ENCODE data around the gene PCNX2.

The PCNX2 gene, protein sequence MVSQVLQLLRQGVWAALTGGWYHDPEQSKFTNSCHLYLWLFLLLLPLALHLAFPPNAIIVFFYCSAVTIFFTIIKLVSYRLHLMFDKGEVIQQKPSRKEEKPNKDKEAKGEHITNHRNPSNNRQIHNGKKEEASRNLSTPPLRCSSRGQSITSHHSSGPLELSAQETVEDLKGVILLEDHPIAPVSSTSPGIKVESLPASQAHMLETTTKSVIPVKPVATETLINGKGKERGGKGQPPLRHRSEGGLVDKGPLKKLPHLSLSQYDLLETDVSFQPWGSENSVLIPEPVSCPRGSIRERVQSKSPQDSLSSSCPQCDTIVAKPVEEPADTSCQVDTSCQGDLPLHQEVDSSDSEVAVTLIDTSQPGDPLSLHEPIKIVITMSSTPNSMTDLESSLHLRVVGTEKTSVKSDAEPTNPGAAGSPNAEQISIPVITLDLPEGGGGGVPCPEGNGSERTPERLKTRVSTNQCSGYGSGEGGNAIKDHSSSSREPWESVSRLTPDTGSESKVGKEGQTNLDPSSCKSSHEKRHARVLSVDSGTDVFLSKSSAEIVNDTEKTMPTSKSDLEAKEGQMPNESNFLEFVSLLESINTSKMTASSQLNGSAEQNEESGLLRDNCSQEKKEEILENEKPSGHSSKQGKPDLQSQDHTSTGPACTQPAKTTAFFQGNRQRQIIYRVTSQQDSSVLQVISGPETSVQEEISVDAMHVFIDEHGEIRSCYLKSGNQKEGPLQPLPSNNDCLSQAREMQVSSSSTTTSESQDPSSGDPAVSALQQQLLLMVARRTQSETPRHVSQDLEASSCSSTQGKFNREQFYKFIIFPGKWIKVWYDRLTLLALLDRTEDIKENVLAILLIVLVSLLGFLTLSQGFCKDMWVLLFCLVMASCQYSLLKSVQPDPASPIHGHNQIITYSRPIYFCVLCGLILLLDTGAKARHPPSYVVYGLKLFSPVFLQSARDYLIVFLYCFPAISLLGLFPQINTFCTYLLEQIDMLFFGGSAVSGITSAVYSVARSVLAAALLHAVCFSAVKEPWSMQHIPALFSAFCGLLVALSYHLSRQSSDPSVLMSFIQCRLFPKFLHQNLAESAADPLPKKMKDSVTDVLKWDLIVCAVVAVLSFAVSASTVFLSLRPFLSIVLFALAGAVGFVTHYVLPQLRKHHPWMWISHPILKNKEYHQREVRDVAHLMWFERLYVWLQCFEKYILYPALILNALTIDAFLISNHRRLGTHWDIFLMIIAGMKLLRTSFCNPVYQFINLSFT (N-terminal part only)

DNA sequence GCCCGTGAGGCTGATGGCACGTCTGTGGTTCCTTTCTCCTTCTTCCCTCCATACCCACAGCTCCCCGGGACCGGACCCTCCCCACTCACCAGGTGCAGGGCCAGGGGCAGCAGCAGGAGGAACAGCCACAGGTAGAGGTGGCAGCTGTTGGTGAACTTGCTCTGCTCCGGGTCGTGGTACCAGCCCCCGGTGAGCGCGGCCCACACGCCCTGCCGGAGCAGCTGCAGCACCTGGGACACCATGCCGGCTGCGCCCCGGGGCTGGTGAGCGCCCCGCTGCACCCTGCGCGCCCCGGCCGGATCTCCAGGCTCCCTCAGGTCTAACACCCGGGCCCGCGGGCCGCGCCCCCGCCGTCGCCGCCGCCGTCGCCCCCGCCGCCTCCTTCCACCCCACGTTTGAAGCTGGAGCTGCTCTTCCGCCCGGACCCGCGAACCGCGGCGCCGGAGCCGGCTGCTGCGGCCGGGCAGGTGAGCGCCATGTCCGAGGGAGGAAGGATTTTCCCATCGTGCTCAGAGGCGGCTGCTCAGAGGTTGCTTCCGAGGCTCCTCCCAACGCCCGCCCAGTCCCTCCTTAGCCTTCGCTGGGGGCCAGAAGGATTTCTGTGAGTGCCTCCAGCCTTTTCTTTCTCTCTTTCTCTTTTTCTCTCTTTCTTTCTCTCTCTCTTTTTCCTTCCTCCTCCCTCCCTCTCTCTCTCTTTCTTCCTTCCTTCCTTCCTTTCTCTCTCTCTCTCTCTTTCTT is at the start of gene PCNX2:
TSS of gene PCNX2 (minus strand) at position 489 of the 738 bp plus-strand sequence. CDS start at position 242, 247 bp downstream.
- peak; percentile 50 for DNase-seq

DNA sequence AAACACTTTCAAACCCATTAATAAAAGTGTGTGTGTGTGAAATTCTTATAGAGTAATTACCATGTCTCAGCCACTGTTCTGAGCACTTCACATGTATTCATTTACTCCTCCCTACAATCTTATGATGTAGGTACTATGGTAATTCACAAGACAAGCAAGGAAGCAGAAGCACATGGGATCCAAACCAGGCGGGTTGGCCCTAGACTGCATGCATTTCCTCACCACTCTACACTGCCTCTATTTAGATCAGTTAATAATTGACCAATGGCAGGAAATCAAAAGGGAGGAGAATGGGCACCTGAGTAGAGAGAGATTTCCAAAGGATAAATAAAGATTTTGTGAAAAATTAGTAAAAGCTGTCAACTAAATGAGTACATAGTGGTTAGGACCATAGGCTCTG is 47.7 kb upstream of the PCNX2 start:
- DNase-seq = no peak

DNA sequence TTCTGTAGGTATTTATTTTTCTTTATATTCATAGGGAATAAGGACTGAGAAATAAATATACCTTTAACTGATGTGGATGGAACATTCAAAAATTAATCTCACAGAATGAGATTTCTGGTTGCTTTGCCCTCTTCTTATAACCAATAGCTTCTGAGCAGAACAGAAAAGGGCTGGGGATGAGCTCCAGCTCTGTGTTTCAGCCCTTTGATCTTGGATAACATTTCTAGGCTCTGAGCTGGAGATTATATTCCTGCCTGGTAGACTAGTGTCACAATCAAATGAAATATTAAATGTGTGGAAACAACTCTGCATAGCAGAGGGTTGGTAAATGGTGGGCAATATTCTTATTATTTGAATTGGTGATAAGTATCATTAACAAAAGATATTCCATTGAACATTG is 46.6 kb upstream of the PCNX2 start:
- DNase-seq = no peak

DNA sequence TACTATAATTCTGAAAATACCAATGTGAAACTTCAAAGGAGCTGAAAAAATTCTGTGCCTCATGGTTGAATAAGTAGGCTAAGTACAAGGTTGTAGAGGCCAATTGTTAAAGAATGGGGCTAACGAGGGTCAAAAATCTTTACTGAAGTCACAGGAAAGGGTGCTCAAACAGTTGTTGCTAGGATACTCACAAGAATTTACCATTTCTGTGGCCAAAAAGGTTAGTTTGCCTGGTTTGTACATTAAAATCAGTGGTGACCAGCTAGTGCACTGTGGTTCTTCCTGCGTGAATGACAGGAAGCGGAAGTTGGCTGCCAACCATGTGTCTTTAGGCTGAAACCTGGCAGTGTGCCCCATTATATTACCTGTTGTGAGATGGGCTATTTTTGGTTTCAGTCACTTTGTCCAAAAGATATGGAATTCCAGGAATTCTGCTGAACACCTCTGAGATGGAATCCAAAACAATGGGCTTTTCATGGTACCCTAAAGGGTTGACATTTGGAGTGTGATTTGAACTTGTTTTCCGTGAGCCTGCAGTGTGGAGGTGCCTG is 45.5 kb upstream of the PCNX2 start:
- DNase-seq = no peak

DNA sequence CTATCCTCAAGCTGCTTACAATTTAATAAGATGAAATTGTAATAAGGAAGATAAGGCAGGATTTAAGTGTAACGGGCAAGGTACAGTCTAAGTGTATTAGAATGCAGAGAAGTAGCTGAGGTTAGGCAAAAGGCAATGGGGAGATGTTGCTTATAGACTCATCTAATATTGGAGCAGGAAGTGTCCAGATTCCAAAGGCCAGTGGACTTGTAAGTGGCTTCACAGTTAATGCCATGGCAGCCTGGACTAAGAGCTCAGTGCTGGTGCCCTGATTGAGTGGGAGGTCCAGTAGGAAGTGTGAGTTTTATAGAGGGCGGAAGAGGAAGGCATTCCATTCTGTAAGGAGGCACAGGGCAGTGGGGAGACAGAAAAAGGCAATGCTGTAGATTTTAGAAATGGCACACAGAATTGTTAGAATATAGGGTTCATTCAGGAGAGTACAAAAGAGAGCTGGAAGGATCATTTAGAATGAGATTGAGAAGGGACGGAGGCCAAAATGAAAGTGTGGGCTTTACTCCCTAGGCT is 44.6 kb upstream of the PCNX2 start:
- DNase-seq = no peak

DNA sequence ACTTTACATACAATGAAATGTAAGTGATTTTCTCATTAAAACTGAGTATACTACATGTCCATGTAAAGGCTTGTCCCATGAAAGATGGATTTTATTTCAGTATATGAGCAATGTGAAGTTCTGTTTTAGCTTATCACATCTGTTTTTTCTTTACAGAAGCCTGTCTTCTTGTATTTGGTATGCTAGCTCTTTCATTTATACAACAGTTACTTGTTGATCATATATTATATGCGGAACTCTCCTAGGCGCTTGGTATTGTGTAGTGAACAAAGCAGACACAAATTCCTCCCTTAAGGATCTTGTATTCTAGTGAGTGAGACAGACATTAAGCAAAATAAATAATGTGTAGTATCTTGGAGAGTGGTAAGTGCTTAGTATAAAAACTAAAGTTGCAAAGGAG is 42.6 kb upstream of the PCNX2 start:
- no peak for DNase-seq

DNA sequence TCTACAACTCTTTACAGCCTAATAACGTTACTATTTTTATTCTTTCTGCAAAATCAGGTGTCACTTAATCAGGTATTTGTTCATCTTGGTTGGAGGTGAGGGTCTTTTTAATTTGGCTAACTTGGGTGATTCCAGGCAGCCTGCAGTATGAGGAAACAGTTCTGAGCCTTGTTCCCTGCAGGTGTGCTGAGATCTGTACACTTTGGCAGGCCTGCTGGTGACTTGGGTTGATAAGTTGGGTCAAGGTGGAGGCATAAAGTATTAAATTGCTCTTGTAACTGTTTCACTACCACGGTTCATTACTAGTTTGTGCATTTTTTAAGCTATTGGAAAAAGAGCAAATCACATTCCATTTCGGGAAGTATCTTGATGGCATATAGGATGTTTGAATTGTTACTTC is 42.0 kb upstream of the PCNX2 start:
- DNase-seq = no peak

DNA sequence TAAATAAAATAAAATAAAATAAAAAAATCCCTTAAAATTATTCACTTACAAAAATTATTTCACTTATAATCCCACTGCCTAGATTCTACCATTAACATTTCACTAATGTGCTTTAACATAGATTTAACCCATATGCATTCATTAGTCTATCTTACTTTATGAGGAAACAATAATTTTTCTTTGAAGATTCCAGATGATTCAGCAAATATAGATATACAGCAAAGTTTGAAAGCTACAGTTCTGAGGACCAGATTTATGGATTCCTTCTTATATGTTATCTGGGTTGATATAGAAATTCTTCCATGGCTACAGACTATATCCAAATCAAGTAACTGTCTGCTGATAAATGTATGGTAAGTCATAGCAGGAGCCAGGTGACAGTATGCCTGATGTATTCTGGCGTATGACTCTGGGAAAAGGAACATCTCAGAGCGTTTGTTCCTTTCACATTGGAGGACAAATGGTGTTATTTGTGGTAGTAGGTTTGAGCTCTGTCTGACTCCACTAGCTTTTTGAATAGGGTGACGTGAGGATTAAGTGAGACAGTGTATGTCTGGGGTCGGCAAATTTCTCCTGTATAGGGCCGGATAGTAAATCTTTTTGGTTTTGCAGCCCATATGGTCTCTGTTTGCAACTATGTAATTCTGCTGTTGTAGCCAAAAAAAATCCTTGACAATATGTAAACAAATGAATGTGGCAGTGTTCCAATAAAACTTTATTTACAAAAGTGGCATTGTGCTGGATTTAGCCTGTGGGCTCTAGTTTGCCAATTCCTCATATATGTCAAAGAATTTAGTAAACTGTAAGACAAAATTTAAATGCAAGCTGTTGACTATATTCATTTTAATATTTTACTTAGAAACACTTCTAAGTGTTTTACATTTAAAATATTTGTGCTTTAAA is 41.3 kb upstream of the PCNX2 start:
- DNase-seq = no peak

DNA sequence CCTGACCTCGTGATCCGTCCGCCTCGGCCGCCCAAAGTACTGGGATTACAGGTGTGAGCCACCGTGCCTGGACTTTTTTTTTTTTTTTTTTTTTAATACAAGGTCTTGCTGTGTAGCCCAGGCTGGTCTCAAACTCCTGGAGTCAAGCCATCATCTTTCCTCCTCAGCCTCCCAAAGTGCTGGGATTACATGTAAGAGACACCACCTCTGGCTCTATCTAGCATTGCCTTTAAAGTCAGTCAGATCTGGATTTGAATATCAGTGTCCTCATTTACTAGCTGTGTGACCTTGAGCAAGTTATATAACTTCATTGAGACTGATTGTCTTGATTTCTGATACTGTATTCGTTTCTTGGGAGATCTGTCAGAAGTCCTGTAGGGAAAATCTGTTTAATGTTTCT is 38.6 kb upstream of the PCNX2 start:
- DNase-seq = no peak

DNA sequence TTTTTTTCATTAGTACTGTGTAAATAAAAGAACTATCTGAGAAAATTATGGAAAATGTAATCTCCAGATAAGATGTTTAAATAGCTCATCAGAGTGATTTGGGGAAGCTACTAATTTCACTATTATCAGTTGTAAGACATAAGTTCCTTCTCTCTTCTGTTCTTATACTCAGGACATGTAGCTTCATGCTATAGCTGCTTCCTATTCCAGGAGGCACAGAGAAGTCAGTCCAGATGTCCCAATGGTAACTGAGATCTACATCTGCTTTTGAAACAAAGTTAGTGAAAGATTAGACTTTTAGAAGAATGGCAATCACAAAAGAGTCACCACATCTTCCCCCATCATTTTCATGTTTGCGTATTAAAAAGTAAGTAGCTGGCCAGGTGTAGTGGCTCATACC is 37.6 kb upstream of the PCNX2 start:
- no peak for DNase-seq

DNA sequence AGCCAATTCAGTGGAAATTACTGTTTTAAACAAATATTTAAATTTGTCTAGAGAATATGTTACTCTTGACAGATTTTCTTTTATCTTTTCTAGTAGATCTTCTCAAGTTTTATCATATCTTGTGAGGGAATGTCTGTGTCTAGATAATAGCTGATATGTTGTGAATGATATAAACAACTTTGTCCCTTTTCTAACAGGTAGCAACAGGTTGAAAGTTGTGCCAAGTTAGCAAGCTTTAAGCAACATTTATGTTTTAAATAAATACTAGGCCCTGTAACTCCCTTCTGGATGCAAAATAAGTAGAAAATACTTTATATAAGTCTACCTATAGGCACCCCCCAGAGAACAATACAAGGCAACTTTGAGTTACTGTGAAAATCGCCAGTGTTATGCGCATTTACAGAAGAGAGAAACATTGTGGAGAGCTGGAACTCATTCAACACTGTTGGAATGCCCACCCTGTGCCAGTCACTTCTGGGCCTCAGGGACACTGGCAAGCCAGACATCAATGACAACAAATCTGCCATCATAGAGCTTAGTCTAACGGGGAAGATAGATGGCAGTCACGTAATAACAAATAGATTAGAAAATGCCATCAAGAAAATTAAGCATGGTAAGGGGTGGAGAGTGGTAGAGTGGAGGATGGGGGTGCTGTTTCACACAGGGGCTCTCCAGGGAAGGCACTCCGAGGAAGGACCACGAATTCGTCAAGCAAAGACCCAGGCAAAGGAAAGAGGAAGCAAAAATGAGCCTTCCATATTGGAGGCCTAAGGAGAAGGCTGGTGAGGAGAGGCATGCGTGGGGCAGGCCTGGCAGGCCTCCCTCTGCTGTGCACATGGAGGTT is 36.4 kb upstream of the PCNX2 start:
- no peak for DNase-seq

DNA sequence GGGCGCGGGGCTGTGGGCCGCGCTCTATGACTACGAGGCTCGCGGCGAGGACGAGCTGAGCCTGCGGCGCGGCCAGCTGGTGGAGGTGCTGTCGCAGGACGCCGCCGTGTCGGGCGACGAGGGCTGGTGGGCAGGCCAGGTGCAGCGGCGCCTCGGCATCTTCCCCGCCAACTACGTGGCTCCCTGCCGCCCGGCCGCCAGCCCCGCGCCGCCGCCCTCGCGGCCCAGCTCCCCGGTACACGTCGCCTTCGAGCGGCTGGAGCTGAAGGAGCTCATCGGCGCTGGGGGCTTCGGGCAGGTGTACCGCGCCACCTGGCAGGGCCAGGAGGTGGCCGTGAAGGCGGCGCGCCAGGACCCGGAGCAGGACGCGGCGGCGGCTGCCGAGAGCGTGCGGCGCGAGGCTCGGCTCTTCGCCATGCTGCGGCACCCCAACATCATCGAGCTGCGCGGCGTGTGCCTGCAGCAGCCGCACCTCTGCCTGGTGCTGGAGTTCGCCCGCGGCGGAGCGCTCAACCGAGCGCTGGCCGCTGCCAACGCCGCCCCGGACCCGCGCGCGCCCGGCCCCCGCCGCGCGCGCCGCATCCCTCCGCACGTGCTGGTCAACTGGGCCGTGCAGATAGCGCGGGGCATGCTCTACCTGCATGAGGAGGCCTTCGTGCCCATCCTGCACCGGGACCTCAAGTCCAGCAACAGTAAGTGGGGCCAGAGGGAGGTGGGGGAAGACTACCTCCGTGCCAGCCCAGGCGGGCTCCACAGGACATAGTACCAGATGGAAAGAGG is 32.8 kb upstream of the PCNX2 start:
- DNase-seq = peak; percentile 22

DNA sequence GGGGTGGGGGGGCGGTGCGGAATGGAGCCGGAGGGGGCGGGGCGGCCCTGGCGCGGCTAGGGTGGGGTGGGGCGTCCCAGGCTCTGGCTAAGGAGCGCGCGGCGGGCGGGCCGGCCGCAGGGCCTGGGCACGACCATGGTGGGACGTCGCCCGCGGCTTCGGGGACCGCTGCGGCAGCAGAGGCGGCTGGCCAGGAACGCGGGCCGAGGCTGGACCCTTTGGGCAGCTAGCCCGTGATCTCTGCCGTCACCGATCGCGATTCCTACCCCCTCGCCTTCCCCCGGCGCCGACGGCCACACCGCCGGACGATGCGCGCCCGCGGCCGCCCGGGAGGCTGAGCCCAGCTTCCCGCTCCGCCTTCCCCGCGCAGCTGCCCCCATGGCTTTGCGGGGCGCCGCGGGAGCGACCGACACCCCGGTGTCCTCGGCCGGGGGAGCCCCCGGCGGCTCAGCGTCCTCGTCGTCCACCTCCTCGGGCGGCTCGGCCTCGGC is 32.2 kb upstream of the PCNX2 start, which contains the start of gene MAP3K21:
TSS of gene MAP3K21 (plus strand) at position 74 of the 491 bp plus-strand sequence. CDS start at position 379, 305 bp downstream.
- DNase-seq = no peak

DNA sequence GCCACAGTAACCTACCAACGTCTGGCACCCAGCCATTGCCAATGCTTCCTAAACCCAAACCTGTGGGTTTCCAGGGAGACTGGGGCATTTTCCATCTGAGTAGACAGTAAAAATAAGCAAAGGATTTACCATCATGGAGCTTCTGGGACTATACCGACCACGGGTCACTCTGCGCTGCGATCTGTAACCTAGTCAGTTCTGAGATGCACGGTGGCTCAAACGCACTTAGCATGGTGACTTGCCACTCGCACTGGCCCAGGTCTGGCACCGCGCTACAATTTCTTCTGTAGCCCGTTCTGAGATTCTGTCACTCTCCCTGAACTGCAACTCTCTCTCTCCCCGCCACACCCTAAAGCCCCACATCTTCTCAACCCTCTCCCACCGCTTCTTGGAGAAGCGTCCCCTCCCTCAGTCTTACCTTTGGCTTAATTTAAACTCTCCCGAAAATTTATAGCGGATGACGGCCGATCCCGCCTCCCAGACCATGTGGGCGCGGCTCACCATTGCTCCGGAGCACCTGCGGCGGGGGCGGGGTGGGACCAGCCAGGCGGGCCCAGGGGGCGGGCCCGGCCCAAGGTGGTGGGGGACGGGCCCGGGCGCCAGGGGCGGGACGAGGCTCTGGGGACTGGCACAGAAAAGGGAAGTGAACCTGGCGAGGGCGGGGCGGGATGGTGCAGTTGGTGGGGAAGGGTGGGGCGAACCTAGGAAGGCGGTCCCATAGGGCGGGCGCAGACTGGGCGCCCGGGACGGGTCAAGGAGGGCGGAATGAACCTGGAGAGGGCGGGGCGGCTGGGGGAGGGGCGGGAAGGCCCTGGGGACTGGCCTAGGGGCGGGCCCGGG is 31.5 kb upstream of the PCNX2 start:
- DNase-seq = peak; percentile 94

DNA sequence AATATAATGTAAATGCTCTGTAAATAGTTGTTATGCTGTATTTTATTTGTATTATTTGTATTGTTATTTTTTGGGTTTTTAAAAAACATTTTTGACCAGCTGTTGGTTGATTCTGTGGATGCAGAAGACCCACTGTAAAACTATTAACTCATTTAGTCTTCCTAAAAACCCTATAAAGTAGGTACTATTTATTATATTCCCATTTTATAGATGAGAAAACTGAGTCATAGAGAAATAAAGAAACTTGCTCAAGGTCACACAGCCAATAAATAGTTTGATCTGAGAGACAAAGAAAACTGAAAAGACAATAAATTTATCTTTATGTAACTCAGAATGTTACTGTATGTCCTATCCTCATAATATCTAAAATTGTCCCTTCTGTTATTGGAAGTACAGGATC is 30.8 kb upstream of the PCNX2 start:
- no peak for DNase-seq

DNA sequence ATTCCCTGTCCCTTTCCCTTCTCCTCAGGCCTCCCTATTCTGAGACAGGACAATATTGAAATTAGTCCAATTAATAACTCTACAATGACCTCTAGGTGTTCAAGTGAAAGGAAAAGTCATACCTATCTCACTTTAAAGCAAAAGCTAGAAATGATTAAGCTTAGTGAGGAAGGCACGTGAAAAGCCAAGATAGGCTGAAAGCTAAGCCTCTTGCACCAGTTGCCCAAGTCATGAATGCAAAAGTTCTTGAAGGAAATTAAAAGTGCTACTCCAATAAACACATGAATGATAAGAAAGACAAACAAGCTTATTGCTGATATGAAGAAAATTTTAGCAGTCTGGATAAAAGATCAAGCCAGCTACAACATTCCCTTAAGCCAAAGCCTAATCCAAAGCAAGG is 28.2 kb upstream of the PCNX2 start:
- DNase-seq = no peak

DNA sequence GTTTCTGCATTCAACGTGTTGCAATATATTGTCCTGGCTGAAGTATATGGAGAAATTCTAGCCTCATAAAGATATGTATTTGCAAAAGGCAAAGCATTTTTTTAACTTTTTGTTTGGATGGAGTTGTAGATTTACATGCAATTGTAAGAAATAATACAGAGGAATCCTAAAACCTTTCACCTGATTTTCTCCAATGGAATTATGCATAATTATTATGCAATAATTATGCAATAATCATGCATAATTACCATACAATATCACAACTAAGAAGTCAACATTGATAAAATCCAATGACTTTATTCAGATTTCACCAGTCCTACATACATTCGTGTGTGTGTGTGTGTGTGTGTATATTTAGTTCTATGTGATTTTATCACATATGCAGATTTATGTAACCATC is 24.5 kb upstream of the PCNX2 start:
- DNase-seq = no peak

DNA sequence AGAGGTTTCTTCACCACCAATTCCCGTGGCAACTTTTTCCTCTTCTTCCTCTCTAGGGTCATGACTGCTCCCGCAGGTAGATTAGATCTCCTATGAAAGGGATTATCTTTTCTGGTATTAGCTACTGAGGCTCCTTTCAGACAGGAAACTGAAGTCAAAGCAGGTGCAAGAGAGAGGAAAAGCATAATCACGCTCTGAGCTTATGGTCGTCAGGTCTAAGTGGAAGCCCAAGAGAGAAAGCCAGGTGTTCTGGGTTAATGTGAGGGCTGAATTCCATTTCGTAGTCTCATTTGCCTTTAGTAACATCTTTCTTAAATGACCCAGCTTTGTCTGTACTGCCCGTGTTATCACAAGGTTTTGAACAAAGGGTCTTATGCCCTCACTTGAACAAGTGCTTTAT is 23.7 kb upstream of the PCNX2 start:
- no peak for DNase-seq

All from CD4-positive, alpha-beta T cell treated with Interleukin-15 for 1 hour (primary cell).